C1 segment of cervical spinal cord (tissue), 14 donors: ENCODE measurements around the gene ANKRD34C.
A peak's percentile ranks its signal among the peaks of the same experiment; 100 is the strongest.
"Not testable (repeated sequence)": the region's sequence is repeated elsewhere in the genome, so short reads cannot be mapped to it uniquely, and the experiment has no call there.

Experiments used
- DNase-seq, 14 donors: peaks; one replicate each; lab custom pipeline; 2025; lab: John Stamatoyannopoulos, UW

ANKRD34C gene

DNA sequence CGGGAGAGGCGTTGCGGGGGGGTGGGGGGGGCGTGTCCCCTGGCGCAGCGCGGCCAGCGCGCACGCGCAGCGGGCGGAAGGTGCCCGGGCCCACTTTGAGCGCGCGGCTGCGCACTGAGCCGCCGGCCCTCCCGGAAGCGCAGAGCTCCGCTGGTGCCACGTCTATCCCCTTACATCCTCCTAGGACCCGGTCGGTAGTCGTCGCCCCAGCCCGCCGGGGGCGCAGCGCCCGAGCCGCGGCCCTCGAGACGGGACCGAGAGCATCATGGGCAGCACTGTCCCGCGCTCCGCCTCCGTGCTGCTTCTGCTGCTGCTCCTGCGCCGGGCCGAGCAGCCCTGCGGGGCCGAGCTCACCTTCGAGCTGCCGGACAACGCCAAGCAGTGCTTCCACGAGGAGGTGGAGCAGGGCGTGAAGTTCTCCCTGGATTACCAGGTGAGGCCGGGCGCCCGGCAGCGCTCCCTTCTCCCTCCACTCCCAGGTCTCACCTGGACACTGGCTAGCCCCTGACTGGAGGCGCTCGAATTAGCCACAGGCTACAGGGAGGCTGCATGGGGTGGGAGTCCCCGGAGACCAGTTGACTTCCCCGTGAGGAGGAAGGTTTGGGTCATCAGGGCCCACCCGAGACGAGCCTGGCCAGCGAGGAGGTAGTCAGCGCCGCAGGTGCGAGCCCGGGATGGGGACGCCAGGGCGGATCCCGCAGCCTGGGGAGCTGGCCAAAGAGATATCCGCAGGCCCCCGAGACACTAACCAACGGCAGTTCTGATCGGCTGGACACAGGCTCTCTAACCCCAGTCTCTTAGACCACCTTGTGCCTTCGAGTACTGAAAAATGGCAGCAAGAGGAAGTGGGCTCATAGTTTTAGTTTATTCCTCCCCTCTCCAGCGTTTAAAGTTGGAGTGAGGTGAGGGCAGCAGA is 28.7 kb downstream of the ANKRD34C start, which contains the start of gene TMED3:
TMED3 (plus strand) TSS at position 128 of the 916 bp plus-strand sequence; CDS start at position 266, 138 bp downstream.
- DNase-seq, result peak in 13 of 14 donors; percentile 18 to 77 (median 46)

- peak in 1 of 14 donors; percentile 17 for DNase-seq
Observed at GRCh38 chr15:79311901-79312553, 29.5 kb downstream of the ANKRD34C start.

DNA sequence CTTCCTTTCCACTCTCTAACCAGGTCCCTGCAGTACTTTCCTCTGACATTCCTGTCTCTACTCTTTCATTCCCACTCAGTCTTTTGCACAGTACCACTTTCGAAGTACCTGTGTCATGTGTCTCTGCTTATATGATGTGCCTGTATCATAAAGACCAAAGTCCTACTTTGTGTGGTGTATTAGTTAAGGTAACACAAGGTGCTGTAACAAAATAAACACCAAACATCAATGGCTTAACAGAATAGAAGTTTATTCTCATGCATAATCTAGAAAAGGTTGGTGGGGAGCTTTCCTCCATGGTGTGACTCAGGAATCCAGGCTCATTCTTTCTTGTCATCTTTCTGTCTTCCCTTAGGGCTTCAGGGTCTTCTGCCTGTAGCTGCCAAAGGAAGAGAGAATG is 31.7 kb downstream of the ANKRD34C start:
- DNase-seq, result no peak

DNA sequence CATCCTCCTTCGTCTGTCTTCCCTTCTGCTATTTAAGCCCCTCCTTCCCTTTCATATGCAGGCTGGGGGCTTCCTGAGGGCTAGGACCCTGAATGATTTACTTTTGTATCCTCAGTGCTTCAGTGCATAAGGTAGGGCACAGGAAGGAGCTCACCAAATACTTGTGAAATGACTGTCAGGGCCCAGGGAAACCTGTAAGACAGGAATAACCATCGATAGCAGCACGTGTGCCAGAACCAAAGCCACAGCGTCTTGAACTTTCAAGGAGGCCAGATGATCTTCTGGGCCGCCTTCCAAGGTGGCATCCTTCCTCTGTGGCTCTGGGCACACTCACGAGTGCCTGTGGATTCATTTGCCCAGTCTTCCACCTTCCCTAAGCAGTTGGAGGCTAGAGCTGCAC is 32.3 kb downstream of the ANKRD34C start:
- peak in 1 of 14 donors; percentile 28 for DNase-seq

DNA sequence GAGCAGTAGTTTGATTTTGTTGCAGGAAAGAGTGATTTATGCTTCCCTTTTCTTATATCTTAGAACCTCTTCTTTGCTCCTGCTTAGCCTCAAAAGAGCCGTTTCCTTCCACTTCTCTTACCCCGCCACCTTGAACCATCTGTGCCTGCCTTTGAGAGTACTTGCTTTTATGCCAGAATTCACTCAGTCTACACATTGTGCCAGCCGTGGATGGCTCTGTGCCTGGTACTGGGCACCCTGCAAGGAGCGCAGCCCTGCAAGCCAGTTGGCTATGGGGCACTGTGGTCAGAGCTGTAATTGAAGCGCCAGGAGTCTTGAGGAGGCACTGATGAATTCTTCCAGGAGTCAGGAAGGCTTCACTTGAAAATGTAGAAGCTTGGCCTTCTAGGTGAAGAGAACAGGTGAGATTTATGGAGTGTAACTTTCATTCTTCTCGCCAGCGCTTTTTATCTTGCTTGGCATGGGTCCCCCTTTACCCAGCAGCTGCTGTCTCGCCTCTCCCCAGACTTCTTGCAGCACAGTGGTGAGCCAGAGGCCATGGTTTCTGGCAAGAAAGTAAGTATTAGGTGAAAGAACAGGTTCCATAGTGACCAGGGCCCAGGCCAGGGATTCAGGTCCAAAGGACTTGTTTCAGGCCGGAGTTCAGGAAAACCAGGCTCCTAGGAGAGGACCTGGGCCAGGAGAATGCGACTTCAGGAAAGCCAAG is 33.3 kb downstream of the ANKRD34C start:
- peak in 9 of 14 donors; percentile 12 to 98 (median 39) for DNase-seq

GRCh38 chr15:79316864-79317263 is 34.3 kb downstream of the ANKRD34C start:
- DNase-seq, result no peak

DNA sequence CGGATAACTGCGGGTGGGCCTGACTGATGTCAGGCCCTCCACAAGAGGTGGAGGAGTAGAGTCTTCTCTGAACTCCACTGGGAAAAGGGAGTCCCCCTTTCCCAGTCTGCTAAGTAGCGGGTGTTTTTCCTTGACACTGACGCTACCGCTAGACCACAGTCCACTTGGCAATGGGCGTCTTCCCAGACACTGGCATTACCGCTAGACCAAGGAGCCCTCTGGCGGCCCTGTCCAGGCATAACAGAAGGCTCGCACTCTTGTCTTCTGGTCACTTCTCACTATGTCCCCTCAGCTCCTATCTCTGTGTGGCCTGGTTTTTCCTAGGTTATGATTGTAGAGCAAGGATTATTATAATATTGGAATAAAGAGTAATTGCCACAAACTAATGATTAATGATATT is 37.5 kb downstream of the ANKRD34C start:
- not testable (repeated sequence) for DNase-seq

- DNase-seq, result no peak
Observed at GRCh38 chr15:79321876-79322275, 39.4 kb downstream of the ANKRD34C start.

- no peak for DNase-seq
Observed at GRCh38 chr15:79322306-79322705, 39.8 kb downstream of the ANKRD34C start.

GRCh38 chr15:79322945-79323344 is 40.4 kb downstream of the ANKRD34C start:
- no peak for DNase-seq

DNA sequence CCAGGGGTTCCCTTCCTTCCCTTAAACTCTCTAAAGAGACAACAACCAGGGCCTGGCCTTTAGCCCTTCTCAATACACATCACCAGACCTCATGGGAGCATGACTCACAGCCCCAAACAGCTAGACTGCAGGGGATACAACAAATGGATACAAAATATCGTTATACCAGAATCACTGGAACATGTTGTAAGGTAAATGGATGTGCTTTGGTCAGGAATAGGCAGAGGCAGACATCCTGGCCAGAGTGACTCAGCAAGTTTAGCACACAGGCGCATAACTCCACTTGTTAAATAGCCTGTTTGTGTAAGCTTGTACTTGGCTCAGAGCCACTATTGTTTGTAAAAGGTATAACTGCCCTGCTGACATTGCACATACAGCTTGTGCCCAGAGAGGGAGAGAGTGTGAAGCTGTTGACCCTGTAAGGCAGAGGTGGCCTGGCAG is 46.7 kb downstream of the ANKRD34C start:
- DNase-seq, result no peak
